Choroid plexus epithelial cell (primary cell): ENCODE data around the gene S100P.

Source experiments
- DNase-seq: peaks from one replicate; pipeline ENCODE4 v3.0.0-alpha.2; 2010; ENCODE audit warnings: low read depth
- H3K4me3 ChIP-seq: 2 replicates; pipeline ENCODE4 v1.5.1; 2011; ENCODE audit warnings: low read depth, mild to moderate bottlenecking, control low read depth, low read length, moderate library complexity
- CTCF ChIP-seq: conservative IDR thresholded peaks from 2 replicates; pipeline ENCODE4 v1.5.1; 2011; ENCODE audit warnings: low read depth, mild to moderate bottlenecking, control low read depth, inconsistent platforms, low read length, moderate library complexity

The S100P gene

GRCh38 chr4:6692806-6693205 is 872 bp upstream of the S100P start:
- peak; percentile 34 for DNase-seq
- no peak overlapping the region for H3K4me3 ChIP-seq
- TF ChIP-seq CTCF: no peak

- TF ChIP-seq CTCF: no peak
- no peak overlapping the region for H3K4me3 ChIP-seq
- no peak for DNase-seq
These were observed 661 bp downstream of the S100P start for GRCh38 chr4:6694177-6694901.

- no peak for TF ChIP-seq CTCF
- no peak for DNase-seq
- H3K4me3 ChIP-seq: no peak overlapping the region
These were observed 2.3 kb downstream of the S100P start for GRCh38 chr4:6695660-6696610.

- no peak overlapping the region for H3K4me3 ChIP-seq
- DNase-seq: no peak
- no peak for TF ChIP-seq CTCF
These were observed 2.9 kb downstream of the S100P start for GRCh38 chr4:6696611-6697010.

GRCh38 chr4:6697131-6697530 is 3.5 kb downstream of the S100P start:
- no peak for DNase-seq
- H3K4me3 ChIP-seq: no peak overlapping the region
- no peak for TF ChIP-seq CTCF

GRCh38 chr4:6699388-6699787 is 5.7 kb downstream of the S100P start:
- no peak overlapping the region for H3K4me3 ChIP-seq
- no peak for DNase-seq
- TF ChIP-seq CTCF: no peak

- H3K4me3 ChIP-seq: no peak overlapping the region
- no peak for TF ChIP-seq CTCF
- DNase-seq: no peak
These were observed 6.2 kb downstream of the S100P start for GRCh38 chr4:6699903-6700302.
